Measurements from ENCODE around the gene LPCAT4.
"Not testable (repeated sequence)": the region's sequence is repeated elsewhere in the genome, so short reads cannot be mapped to it uniquely, and the experiment has no call there.

The LPCAT4 gene

GRCh38 chr15:34367101-34368081 lies at the start of gene LPCAT4:
Gene LPCAT4 (minus strand): TSS chr15:34367196. CDS start chr15:34367100, 96 bp downstream.
- peak; percentile 93 for DNase-seq

- DNase-seq = not testable (repeated sequence)
Observed at GRCh38 chr15:34409511-34409910, 42.5 kb upstream of the LPCAT4 start.

- not testable (repeated sequence) for DNase-seq
Observed at GRCh38 chr15:34408973-34409372, 42.0 kb upstream of the LPCAT4 start.

GRCh38 chr15:34403899-34404298 lies 36.9 kb upstream of the LPCAT4 start:
- not testable (repeated sequence) for DNase-seq

- not testable (repeated sequence) for DNase-seq
Observed at GRCh38 chr15:34403160-34403598, 36.2 kb upstream of the LPCAT4 start.

- peak; percentile 70 for DNase-seq
Observed at GRCh38 chr15:34397637-34398259, 30.8 kb upstream of the LPCAT4 start.

- DNase-seq = not testable (repeated sequence)
Observed at GRCh38 chr15:34392981-34393380, 26.0 kb upstream of the LPCAT4 start.

- not testable (repeated sequence) for DNase-seq
Observed at GRCh38 chr15:34389594-34390086, 22.6 kb upstream of the LPCAT4 start.

GRCh38 chr15:34381829-34382521 lies 15.0 kb upstream of the LPCAT4 start:
- DNase-seq = not testable (repeated sequence)

GRCh38 chr15:34380491-34380890 lies 13.5 kb upstream of the LPCAT4 start:
- DNase-seq = not testable (repeated sequence)

- no peak for DNase-seq
Observed at GRCh38 chr15:34376856-34377255, 9.9 kb upstream of the LPCAT4 start.

GRCh38 chr15:34375541-34375940 lies 8.5 kb upstream of the LPCAT4 start:
- DNase-seq = not testable (repeated sequence)

- no peak for DNase-seq
Observed at GRCh38 chr15:34374816-34375215, 7.8 kb upstream of the LPCAT4 start.

GRCh38 chr15:34373951-34374350 lies 7.0 kb upstream of the LPCAT4 start:
- DNase-seq = no peak

- no peak for DNase-seq
Observed at GRCh38 chr15:34370643-34371042, 3.6 kb upstream of the LPCAT4 start.

GRCh38 chr15:34370129-34370528 lies 3.1 kb upstream of the LPCAT4 start:
- peak; percentile 41 for DNase-seq

- peak; percentile 75 for DNase-seq
Observed at GRCh38 chr15:34366271-34367065, 528 bp downstream of the LPCAT4 start.

- no peak for DNase-seq
Observed at GRCh38 chr15:34365836-34366235, 1.2 kb downstream of the LPCAT4 start.

- peak; percentile 51 for DNase-seq
Observed at GRCh38 chr15:34365091-34365825, 1.7 kb downstream of the LPCAT4 start.

GRCh38 chr15:34364041-34364440 lies 3.0 kb downstream of the LPCAT4 start:
- no peak for DNase-seq

- DNase-seq = no peak
Observed at GRCh38 chr15:34362047-34362773, 4.8 kb downstream of the LPCAT4 start.
